ENCODE measurements around the gene WFDC1.

DNA sequence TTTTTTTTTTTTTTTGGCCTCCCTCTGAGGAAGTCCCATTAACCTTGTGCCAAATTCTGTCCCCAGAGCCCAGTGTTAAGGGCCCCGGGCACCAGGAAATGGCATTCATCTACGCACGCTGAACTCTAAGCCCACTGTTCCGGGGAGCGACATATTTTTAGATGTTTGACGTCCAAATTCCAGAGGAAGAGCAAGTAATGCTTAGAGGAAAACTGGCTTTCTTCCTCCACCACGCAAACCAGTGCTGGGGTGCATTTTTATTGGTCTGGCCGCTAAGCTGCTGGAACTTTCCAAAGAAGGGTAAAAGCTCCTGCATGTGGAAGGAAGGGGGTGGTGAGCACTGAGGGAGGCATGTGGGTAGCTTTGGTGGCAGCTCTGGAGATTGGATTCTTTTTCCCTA is 8.3 kb downstream of the WFDC1 start:
- TF ChIP-seq, protein P1, sequence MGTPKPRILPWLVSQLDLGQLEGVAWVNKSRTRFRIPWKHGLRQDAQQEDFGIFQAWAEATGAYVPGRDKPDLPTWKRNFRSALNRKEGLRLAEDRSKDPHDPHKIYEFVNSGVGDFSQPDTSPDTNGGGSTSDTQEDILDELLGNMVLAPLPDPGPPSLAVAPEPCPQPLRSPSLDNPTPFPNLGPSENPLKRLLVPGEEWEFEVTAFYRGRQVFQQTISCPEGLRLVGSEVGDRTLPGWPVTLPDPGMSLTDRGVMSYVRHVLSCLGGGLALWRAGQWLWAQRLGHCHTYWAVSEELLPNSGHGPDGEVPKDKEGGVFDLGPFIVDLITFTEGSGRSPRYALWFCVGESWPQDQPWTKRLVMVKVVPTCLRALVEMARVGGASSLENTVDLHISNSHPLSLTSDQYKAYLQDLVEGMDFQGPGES (IDR thresholded peaks at IDR 0.05), result no peak
- TF ChIP-seq STAT1 (conservative IDR thresholded peaks at IDR 0.05), result no peak
- TF ChIP-seq, protein P2, sequence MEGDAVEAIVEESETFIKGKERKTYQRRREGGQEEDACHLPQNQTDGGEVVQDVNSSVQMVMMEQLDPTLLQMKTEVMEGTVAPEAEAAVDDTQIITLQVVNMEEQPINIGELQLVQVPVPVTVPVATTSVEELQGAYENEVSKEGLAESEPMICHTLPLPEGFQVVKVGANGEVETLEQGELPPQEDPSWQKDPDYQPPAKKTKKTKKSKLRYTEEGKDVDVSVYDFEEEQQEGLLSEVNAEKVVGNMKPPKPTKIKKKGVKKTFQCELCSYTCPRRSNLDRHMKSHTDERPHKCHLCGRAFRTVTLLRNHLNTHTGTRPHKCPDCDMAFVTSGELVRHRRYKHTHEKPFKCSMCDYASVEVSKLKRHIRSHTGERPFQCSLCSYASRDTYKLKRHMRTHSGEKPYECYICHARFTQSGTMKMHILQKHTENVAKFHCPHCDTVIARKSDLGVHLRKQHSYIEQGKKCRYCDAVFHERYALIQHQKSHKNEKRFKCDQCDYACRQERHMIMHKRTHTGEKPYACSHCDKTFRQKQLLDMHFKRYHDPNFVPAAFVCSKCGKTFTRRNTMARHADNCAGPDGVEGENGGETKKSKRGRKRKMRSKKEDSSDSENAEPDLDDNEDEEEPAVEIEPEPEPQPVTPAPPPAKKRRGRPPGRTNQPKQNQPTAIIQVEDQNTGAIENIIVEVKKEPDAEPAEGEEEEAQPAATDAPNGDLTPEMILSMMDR (IDR thresholded peaks at IDR 0.05 in 2 of 3, conservative IDR thresholded peaks at IDR 0.05 in 1 of 3; ENCODE audit: control insufficient read depth in 2 of 3, extremely low read depth in 1 of 3, insufficient read depth in 1 of 3, low read depth in 3 of 3, low read length in 3 of 3), result no peak
